ENCODE measurements around the gene G6PC1.
"Not testable (repeated sequence)": the region's sequence is repeated elsewhere in the genome, so short reads cannot be mapped to it uniquely, and the experiment has no call there.

- TF ChIP-seq CTCF, POLR2A (IDR thresholded peaks at IDR 0.05): not testable (repeated sequence)
These were observed 14.7 kb downstream of the G6PC1 start for GRCh38 chr17:42915288-42915687.

All from uterus (tissue), 2 donors.